Measurements from ENCODE around the gene ARPC1B.
A peak's percentile ranks its signal among the peaks of the same experiment; 100 is the strongest.
"Not testable (repeated sequence)": the region's sequence is repeated elsewhere in the genome, so short reads cannot be mapped to it uniquely, and the experiment has no call there.

Gene ARPC1B

DNA sequence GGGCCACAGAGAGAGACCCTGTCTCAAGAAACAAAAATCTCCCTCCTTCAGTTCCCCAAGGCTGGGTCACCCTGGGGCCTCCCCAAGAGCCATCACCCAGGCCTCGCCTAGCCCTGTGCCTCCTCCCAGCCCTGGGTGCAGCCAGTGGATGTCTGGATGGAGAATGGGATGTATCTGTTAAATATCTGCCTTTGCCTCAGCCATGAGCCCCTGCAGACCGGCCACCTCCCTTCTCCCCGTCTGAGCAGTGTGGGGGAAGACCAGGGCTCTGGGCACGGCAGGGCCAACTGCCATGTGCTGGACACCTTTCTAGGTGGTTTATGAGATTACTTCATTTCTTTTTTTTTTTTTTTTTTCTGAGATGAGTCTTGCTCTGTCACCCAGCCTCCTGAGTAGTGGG is 10.0 kb downstream of the ARPC1B start:
- H3K27ac ChIP-seq, result peak overlapping the region in 2 of 21 experiments; percentile 2 to 4
- no peak overlapping the region for H3K4me3 ChIP-seq

DNA sequence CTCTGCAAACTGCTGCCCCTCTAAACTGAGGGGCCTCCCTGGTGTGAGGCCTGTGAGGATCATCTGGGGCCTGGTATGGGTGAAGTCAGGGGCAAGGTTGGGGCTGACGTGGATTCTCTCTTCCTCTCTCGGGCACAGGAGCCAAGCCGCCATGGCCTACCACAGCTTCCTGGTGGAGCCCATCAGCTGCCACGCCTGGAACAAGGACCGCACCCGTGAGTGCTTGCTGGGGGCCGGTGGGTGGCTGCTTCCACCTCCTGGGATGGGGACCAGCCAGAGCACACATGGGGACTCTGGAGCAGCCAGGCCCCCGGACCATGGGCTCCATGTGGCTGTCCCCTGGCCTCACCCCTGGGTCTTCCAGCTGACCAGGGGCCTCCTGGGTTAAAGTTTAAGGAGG is 11.0 kb downstream of the ARPC1B start:
- Histone ChIP-seq H3K4me3 (no peak overlapping the region), H3K27ac (peak overlapping the region in 8 of 21 experiments; percentile 4 to 70 (median 23))

DNA sequence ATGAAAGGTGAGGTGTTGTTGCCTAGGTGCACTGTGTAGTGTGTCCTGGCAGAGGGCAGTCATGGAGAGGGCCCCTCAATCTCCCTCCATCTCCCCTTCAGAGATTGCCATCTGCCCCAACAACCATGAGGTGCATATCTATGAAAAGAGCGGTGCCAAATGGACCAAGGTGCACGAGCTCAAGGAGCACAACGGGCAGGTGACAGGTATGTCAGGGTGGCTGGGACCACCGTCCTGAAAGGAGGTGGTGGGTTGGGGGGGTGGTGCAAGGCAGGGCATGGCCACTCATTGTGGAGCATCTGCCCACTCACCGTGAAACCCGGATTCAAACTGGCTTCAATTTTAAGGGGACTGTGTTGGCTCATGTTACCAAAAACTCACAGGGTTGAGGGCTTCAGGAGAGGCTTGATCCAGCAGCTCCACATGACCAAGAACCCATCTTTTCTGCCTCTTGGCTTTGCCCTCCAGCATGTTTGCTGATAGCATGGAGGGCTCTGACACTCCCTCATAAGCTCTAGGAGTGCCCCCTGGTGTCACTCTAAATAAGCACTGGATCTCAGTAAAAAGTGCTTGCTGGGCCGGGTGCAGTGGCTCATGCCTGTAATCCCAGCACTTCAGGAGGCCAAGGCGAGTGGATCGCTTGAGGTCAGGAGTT is 12.2 kb downstream of the ARPC1B start:
- Histone ChIP-seq H3K4me3 (no peak overlapping the region), H3K27ac (peak overlapping the region in 3 of 21 experiments; percentile 5 to 47 (median 6))

DNA sequence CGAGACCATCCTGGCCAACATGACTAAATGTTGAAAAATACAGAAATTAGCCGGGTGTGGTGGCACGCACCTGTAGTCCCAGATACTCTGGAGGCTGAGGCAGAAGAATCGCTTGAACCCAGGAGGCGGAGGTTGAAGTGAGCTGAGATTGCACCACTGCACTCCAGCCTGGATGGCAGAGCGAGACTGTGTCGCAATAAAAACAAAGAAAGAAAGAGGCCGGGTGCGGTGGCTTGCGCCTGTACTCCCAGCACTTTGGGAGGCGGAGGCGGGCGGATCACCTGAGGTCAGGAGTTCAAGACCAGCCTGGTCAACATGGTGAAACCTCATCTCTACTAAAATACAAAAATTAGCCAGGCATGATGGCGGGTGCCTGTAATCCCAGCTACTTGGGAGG is 12.7 kb downstream of the ARPC1B start:
- not testable (repeated sequence) for H3K4me3 ChIP-seq
- H3K27ac ChIP-seq, result peak overlapping the region in 1 of 21 experiments; percentile 6

DNA sequence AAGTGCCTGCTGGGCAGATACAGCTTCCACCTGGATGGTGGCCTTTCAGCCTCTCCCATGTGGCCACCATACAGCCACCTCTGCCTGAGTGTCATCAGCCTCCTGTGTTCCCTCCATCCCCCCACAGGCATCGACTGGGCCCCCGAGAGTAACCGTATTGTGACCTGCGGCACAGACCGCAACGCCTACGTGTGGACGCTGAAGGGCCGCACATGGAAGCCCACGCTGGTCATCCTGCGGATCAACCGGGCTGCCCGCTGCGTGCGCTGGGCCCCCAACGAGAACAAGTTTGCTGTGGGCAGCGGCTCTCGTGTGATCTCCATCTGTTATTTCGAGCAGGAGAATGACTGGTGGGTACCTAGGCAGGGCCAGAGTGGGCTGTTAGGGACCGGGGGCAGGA is 13.4 kb downstream of the ARPC1B start:
- H3K4me3 ChIP-seq, result no peak overlapping the region
- H3K27ac ChIP-seq, result no peak overlapping the region

DNA sequence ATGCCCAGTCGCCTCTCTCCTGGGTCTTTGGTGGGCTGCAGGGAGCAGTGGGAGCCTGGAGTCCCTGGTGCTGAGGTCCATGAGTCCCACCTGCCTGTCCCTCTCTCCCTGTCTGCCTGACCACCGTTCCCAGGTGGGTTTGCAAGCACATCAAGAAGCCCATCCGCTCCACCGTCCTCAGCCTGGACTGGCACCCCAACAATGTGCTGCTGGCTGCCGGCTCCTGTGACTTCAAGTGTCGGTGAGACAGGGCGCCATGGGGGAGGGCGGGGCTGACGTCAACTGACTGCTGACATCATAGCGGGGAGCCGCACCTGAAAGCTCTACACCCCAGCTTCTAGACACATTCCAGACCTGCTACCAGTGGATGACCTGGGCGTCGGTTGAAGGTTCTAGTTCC is 15.2 kb downstream of the ARPC1B start:
- no peak overlapping the region for H3K27ac ChIP-seq
- no peak overlapping the region for H3K4me3 ChIP-seq

DNA sequence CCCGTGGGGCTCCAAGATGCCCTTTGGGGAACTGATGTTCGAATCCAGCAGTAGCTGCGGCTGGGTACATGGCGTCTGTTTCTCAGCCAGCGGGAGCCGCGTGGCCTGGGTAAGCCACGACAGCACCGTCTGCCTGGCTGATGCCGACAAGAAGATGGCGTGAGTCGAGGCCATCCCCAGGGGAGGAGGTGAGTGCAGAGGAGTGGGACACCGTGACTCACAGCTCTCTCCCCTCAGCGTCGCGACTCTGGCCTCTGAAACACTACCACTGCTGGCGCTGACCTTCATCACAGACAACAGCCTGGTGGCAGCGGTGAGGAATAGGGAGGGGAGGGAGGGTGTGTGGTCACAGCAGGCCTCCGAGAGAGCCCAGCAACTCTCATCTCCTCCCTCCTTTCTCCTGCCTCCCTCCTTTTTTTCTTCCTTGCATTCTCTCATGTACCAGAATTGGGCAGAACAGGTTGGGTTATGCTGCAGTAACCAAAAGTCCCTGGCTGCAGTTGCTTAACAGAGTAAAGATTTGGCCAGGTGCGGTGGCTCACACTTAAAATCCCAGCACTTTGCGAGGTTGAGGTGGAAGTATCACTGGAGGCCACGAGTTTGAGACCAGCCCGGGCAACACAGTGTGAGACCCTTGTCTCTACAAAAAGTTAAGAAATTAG is 16.5 kb downstream of the ARPC1B start:
- Histone ChIP-seq H3K27ac (no peak overlapping the region), H3K4me3 (no peak overlapping the region)

DNA sequence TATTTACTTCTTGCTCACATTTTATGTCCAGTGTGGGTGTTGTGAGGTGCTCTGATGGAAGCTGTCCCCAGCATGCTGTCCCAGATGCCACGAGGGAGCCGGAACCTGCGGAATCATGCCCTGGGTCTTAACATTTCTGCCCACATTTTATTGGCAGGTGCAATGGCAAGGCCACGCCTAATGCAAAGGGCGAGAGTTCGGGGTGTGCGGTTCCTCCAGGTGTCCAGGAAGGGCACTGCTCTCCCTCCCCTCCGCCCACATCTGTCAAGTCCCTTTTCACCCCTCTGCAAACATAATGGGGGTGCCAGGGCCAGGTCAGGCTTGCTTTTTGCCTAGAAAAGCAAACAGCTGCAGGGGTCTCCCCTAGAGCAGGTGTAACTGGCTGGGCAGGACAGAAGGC is 17.5 kb downstream of the ARPC1B start:
- Histone ChIP-seq H3K27ac (peak overlapping the region in 11 of 21 experiments; percentile 23 to 68 (median 58)), H3K4me3 (peak overlapping the region in 5 of 7 experiments; percentile 27 to 51 (median 31))

DNA sequence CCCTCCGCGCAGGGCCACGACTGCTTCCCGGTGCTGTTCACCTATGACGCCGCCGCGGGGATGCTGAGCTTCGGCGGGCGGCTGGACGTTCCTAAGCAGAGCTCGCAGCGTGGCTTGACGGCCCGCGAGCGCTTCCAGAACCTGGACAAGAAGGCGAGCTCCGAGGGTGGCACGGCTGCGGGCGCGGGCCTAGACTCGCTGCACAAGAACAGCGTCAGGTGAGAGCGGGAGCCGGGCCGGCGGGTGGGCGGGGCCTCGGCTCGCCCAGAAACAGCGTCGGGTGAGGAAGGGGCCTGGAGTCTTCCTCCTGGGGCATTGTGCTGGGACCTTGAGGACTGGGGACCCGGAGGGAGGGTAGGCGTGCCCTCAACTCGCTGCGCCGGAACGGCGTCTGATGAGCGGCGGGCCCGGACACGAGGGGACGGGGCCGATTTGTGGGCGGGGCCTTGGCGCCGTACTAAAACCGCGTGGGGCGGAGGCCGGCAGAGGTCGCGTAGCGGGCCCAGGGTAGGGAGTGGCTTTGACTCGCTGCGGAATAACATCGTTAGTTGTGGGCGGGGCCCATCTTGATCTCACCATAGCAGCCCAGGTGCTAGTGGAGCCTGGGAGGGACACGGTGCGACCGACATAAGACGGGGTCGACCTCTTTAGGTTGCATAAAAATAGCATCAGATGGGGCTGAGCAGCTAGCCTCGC is 18.3 kb downstream of the ARPC1B start:
- H3K4me3 ChIP-seq, result peak overlapping the region; percentile 27 to 51 (median 39)
- peak overlapping the region in 19 of 21 experiments; percentile 3 to 68 (median 54) for H3K27ac ChIP-seq

DNA sequence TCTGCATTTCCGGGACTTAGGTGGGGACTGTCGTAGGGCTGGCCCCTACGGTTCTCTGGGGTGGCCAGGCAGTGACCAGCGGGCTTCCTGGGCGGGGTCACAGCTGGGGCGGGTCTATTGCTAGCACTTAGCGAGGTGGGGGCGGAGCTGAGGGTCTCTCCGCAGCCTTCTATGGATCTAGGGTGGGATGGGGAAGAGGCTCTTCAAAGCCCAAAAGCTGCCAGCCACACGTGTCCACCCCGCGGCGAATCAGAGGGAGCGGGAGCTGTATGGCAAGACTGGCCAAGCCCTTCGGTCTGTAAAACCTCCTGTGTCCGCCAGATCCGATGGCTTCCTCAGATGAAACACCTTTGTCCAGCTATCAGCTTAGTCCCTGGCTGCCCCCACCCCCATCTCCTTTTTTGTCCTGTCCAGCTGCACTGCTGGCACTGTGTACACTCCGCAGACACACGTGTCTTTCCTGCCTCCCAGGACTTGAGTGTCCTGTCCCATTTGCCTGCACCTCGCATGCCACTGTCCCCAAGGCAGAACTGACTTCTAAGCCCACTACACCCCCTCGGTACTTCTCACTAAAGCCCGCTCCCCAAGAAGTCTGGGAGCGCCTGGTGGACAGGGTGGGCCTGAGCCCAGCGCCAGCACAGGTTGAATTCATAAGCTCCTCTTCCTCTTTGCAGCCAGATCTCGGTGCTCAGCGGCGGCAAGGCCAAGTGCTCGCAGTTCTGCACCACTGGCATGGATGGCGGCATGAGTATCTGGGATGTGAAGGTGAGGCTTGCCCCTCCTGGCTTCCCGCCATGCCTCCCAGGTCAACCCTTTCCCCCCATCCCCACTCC is 19.0 kb downstream of the ARPC1B start:
- Histone ChIP-seq H3K27ac (peak overlapping the region in 18 of 21 experiments; percentile 3 to 68 (median 52)), H3K4me3 (peak overlapping the region; percentile 27 to 51 (median 39))

DNA sequence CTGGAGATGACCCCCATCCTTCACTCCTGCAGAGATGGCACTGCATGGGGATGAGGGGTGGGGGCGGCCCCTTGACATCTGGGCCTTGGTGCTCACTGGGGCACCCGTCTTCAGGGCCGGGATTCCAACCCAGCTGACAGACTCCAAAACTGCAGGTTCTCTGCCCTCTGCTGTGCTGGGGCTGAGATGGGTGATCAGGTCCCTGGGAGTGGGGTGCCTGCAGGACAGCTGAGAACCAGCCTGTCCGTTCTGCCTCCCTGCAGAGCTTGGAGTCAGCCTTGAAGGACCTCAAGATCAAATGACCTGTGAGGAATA is 19.6 kb downstream of the ARPC1B start:
- peak overlapping the region in 1 of 21 experiments; percentile 65 for H3K27ac ChIP-seq
- H3K4me3 ChIP-seq, result no peak overlapping the region

DNA sequence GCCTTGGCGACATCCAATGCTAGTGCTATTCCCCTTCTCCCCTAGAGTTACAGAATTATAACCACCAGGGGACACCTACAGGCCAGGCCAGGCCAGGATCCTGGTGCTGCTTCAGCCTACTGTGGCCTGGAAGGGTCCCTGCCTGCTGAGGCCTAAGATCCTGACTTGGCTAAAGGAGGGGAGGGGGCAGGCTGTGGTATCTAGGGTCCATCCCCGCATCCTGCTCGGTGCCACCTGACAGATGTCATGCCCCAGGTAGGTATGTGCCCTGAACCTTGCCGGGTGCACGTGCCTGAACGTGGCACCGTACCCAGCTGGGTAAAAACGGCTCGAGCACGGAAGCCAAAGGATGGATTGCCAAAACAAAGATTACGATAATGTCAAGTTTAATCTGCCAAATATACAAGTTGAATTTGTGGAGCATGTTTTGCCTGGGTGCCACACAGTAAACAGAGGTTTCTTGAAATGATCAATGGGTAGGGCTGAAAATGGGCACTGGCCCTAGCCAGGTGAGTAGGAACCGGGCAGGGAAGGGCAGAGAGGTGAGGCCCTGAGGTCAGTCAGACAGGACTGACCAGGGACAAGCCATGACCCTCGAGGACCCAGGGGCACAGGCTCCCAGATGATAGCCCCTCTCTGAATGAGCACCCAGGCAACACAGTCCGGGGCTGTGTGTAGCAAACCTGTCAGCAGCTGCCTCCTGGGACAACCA is 21.2 kb downstream of the ARPC1B start:
- Histone ChIP-seq H3K27ac (peak overlapping the region in 3 of 21 experiments; percentile 15 to 22 (median 21)), H3K4me3 (no peak overlapping the region)

DNA sequence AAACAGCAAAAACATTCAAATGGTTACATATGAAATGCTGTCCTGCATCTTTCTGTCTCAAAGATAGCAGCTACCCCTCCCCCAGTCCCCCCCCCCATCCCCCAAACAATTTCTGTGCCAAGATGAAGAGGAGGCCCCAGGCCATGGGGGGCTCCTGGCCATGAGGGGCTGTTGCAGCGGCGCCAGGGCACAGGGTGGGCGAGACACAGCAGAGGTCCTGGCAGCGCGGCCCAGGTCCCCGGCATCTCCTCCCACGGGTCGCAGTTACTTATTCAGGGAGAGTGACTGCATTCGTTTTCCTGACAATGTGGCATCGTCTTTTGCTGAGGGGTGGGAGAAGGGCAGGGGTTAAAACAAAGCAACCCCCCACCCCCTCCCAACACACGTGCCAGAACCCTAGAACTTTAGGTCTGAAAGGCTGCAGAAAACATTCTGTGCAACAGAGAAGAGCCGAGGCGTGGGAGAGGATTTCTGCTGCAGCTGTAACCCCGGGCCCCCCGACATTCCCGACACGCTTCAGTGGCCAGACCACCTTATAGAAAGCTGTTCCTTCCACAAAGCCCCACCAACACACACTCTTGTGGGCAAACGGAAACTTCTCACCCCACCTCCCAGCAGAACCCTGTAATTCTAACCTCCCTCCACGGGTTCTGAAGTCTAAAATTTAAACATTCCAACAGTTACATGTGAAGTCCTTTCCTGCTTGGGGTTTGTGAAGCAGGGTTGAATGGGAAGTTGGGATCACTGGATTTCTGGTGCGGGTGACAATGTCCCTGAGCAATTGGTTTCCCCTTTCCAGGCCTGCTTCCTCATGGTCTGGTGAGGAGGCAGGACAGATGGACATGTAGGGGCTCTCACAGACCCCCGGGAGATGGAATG is 22.1 kb downstream of the ARPC1B start:
- H3K4me3 ChIP-seq, result no peak overlapping the region
- H3K27ac ChIP-seq, result peak overlapping the region in 1 of 21 experiments; percentile 22

DNA sequence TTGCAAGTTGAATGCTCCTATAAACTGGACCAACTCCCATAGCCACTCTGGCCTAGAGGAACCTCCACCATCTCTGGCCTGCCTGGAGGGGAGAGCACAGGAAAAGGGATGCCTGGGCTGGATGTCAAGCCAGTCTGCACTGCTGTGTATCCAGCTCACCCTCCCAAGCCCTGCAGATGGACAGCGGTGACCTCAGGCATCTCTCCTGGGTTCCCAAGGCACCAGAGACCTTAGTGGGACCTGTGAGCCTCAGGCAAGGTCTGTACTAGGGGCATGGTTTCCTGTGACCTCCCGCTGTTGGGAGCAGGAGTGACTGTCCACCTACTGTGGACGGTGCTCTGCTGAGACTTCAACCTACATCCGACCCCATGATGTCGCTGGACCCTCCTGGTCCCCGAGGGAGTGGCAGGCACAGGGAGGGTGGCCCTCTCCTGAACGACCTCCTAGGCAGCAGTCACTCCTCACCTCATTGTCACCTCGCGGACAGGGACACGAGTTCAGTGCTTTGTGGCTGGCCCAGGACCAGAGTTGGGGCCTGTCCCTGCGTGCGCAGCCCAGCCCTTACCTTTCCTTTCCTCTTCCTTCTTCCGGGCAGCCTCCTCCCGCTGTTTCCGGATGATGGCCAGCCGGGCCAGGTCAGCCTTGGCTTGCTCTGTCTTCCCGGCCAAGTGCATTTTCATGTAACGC is 22.9 kb downstream of the ARPC1B start:
- Histone ChIP-seq H3K27ac (no peak overlapping the region), H3K4me3 (no peak overlapping the region)

DNA sequence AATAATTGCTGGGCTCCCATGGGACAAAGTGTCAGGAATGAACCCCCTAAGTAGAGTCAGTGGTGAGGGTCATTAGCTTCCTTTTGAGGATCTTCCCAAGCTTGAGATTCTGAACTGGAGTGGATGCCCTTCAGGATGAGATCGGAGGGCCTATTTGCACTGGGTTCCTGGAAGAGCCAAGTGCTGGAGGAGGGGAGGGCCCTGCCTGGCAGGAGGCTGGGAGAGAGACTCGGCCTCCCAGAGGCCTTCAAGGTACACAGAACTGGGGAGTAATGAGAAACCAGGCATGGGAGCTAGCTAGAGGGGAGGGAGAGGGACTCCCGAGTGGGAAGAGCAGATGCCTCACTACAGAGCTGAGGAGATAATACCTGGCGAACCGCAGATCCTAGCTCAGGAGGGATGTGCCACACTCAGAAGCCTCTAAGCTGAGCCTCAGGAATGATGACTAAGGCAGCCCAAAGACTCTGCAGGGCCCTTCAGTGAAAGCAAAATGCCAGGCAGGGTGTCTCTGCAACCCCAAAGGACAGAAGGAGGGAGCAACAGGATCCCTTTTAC is 24.4 kb downstream of the ARPC1B start:
- Histone ChIP-seq H3K27ac (peak overlapping the region in 1 of 21 experiments; percentile 49), H3K4me3 (no peak overlapping the region)

DNA sequence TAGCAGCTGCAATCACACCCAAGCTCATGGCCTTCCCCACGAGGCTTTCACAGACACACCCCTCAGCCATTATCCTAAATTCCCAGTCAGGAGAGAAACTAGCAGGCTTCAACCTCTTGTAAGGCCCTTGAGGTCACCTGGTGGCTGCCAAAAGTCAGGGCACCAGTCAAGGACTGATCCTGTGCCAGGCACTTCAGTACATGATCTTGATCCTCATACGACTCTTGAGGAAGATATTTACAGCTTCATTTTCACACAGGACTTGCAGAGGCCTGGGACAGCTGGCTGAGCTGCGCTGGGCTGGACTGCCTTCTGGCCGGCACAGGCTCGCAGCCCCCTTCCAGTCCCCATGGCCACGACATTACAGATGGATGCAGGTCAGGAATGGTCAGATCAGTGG is 25.1 kb downstream of the ARPC1B start:
- H3K27ac ChIP-seq, result peak overlapping the region in 1 of 21 experiments; percentile 49

DNA sequence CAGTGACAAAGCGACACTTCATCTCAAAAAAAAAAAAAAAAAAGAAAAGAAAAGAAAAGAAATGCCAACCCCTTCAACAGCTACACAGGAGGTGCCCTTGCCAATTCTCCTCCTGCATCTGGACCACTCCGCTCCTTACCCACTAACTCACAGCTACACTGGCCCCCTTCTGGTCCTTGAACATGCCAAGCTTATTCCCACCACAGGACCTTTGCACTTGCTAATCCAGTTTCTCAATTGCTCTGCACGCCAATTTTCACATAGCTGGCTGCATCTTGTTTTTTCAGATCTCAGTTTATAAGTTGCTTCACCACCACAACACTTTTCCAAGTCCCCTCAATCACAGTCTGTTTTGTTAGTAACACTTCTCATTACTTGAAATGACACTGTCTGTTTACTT is 28.3 kb downstream of the ARPC1B start:
- no peak overlapping the region for H3K4me3 ChIP-seq
- H3K27ac ChIP-seq, result no peak overlapping the region

More for the DNA sequence above, 25.1 kb downstream of the ARPC1B start:
- H3K4me3 ChIP-seq, result no peak overlapping the region

DNA sequence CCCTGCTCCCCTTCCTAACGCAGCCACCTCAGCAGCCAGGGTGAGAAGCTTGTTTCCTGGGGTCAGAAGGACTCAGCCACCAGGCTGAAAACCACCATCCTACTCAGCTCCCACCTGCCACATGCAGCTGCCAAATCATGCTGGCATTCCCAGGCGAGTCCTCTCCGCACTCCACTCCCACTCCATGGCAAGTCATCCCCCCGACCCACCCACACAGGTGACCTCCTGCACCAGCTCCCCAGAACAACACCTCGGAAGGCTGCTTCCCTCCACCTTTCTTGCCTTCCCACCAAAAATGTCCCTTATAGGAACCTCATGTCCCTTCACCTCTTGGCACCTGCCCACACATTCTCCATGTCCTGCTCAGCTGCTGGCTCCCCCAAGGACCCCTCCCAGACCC is 29.2 kb downstream of the ARPC1B start:
- Histone ChIP-seq H3K4me3 (no peak overlapping the region), H3K27ac (no peak overlapping the region)

Measured in skin epidermis (tissue), 12 donors.